HUES48 (cell line): ENCODE measurements around the gene THAP7.

Experiments
- H3K27ac ChIP-seq: one replicate; pipeline ENCODE4 v1.7.0; 2013; ENCODE audit warnings: low read depth, low read length, inconsistent platforms
- H3K27me3 ChIP-seq: 2 replicates; pipeline ENCODE4 v1.6.1; 2013; ENCODE audit warnings: mild to moderate bottlenecking, low read length; ENCODE audit not compliant: control insufficient read depth, insufficient read depth
- H3K36me3 ChIP-seq: 2 replicates; pipeline ENCODE4 v1.6.1; 2013; ENCODE audit warnings: low read length; ENCODE audit not compliant: control insufficient read depth, insufficient read depth
- H3K4me1 ChIP-seq: 2 replicates; pipeline ENCODE4 v1.6.1; 2013; ENCODE audit warnings: mild to moderate bottlenecking, low read length; ENCODE audit not compliant: control insufficient read depth, insufficient read depth
- H3K4me3 ChIP-seq: 2 replicates; pipeline ENCODE4 v1.5.1; 2013; ENCODE audit warnings: mild to moderate bottlenecking, low read depth, low read length
- H3K9ac ChIP-seq: 2 replicates; pipeline ENCODE4 v1.6.1; 2013; ENCODE audit warnings: mild to moderate bottlenecking, low read depth, low read length, moderate library complexity
- H3K9me3 ChIP-seq: 2 replicates; pipeline ENCODE4 v1.6.1; 2013; ENCODE audit warnings: low read length; ENCODE audit not compliant: control insufficient read depth, insufficient read depth

THAP7 gene

GRCh38 chr22:21030621-21031544 lies 29.0 kb upstream of the THAP7 start:
- Histone ChIP-seq H3K36me3 (no peaks in the 10 kb centered on the region), H3K9me3 (no peaks in the 10 kb centered on the region), H3K27ac (no peak overlapping the region), H3K4me3 (no peak overlapping the region), H3K4me1 (peaks cover 5% of the 10 kb centered on the region; the same call in 1 of the 2 replicates), H3K27me3 (peaks cover 34% of the 10 kb centered on the region), H3K9ac (no peak overlapping the region)

DNA sequence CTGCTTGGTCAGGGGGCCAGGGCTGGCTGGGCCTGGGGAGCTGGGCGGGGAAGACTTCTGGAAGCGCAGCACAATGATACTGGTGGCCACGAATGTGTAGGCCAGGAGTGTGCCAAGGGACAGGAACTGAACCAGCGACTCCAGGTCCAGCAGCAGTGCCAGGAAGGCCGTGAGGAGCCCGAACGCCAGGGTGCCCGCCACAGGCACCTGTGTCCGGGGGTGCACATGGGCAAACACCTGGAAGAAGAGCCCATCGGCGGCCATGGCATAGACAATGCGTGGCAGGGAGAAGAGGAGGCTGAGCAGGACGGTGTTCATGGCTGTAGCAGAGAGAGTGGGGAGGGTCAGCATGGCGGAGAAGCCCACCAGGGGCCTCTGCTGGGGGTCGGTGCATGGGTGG lies 28.1 kb upstream of the THAP7 start:
- Histone ChIP-seq H3K36me3 (no peaks in the 10 kb centered on the region), H3K4me3 (no peak overlapping the region), H3K9me3 (no peaks in the 10 kb centered on the region), H3K27ac (no peak overlapping the region), H3K9ac (no peak overlapping the region), H3K4me1 (peaks cover 5% of the 10 kb centered on the region; the same call in 1 of the 2 replicates), H3K27me3 (peaks cover 34% of the 10 kb centered on the region)

DNA sequence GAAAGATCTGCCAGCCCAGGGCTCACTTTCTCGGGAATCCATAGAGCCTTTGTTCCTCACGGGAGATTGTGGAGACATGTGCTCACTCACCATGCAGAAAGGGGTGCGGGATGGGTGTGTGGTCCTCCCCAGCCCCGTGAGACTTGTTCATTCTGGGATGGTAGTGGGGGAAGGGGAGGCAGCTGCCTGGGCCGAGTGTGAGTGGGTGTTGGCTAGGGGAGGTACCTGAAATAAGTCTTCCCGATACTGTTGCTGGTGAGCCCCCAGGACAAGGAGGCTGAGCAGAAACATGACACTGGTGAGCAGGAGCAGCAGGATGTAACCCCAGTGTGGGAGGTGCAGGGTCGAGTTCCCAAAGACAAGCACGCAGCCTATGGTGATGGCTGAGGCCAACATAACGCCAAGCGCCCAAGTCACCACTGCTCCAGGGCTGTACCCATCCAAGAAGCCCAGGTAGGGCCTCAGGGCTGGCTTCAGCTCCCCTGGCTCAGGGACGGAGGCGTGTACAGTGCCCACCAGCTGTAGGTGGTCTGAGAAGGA lies 27.6 kb upstream of the THAP7 start:
- Histone ChIP-seq H3K9me3 (no peaks in the 10 kb centered on the region), H3K4me1 (peaks cover 5% of the 10 kb centered on the region; the same call in 1 of the 2 replicates), H3K4me3 (no peak overlapping the region), H3K9ac (no peak overlapping the region), H3K36me3 (no peaks in the 10 kb centered on the region), H3K27me3 (peaks cover 34% of the 10 kb centered on the region), H3K27ac (no peak overlapping the region)

- Histone ChIP-seq H3K27ac (no peak overlapping the region), H3K9ac (no peak overlapping the region), H3K27me3 (peaks cover 31% of the 10 kb centered on the region)
These were observed 26.6 kb upstream of the THAP7 start for GRCh38 chr22:21028277-21029251.

DNA sequence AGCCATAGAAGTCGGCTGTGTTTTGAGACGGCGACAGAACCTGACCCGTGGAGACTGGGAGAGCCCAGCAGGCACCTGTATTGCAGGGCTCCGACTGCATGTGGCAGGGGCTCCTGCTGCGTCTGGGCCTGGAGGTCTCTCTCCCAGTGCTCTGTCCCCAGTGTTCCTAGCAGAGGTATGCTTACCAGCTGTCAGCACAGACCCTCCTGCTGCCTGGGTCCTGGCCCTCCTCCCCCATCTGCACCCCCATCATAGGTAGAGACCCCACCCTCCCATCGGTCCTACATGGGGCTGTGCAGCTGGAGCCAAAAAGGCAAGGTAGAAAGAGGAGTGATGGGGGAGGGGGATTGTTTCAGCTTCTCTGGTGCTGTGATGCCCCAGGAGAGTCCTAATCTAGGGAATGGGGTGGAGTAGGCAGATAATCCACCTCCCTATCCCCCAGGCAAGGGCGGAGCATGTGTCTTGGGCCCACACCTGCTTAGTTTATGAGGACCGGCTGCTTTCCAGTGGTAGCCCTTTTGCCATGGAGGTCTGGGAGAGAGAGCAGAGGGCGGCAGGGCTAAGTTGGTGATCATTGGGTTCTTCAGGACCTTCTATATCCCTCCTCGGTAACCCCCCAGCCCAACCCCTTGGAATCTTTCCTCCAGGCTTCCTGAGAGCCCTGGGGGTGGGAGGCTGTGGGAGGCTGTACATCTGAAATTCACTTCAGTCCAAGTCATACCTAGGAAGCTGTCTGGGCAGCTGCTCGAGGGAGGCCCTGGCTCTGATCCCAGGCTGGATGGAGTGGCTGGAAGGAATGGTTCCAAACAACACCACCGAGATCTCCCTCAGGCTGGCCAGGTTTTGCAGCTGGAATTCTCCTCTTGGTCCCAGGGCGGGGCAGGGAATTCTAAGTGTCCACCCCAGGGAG lies 25.1 kb upstream of the THAP7 start:
- Histone ChIP-seq H3K9me3 (no peaks in the 10 kb centered on the region), H3K27me3 (peaks cover 16% of the 10 kb centered on the region), H3K27ac (no peak overlapping the region), H3K9ac (no peak overlapping the region), H3K4me1 (no peaks in the 10 kb centered on the region), H3K36me3 (no peaks in the 10 kb centered on the region), H3K4me3 (no peak overlapping the region)

More at GRCh38 chr22:21028277-21029251, 26.6 kb upstream of the THAP7 start:
- peaks cover 5% of the 10 kb centered on the region; the same call in 1 of the 2 replicates for H3K4me1 ChIP-seq
- H3K9me3 ChIP-seq: no peaks in the 10 kb centered on the region
- no peak overlapping the region for H3K4me3 ChIP-seq
- H3K36me3 ChIP-seq: no peaks in the 10 kb centered on the region

GRCh38 chr22:21025763-21026755 lies 24.1 kb upstream of the THAP7 start:
- peaks cover 6% of the 10 kb centered on the region for H3K27me3 ChIP-seq
- no peak overlapping the region for H3K27ac ChIP-seq
- H3K9ac ChIP-seq: no peak overlapping the region
- no peaks in the 10 kb centered on the region for H3K4me1 ChIP-seq
- H3K36me3 ChIP-seq: no peaks in the 10 kb centered on the region
- H3K4me3 ChIP-seq: no peak overlapping the region
- H3K9me3 ChIP-seq: no peaks in the 10 kb centered on the region

- no peaks in the 10 kb centered on the region for H3K27me3 ChIP-seq
- no peak overlapping the region for H3K4me3 ChIP-seq
- H3K9ac ChIP-seq: no peak overlapping the region
These were observed 23.3 kb upstream of the THAP7 start for GRCh38 chr22:21025266-21025665.

DNA sequence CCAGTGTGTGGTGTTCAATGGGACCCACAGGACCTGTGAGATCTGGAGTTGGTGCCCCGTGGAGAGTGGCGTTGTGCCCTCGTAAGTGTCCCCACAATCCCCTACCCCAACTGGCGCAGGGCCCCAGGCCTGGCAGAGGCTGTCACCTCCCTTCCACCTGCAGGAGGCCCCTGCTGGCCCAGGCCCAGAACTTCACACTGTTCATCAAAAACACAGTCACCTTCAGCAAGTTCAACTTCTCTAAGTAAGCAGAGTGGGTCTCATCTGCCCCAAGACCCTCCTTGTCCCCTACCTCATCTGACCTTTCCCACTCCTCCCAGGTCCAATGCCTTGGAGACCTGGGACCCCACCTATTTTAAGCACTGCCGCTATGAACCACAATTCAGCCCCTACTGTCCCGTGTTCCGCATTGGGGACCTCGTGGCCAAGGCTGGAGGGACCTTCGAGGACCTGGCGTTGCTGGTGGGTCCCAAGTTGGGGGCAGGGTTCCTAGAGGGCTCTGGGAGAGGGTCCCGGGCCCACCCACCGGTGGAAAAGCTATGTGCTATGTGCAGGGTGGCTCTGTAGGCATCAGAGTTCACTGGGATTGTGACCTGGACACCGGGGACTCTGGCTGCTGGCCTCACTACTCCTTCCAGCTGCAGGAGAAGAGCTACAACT lies 21.2 kb upstream of the THAP7 start:
- Histone ChIP-seq H3K36me3 (no peaks in the 10 kb centered on the region), H3K27me3 (no peaks in the 10 kb centered on the region), H3K9me3 (no peaks in the 10 kb centered on the region), H3K27ac (no peak overlapping the region), H3K9ac (no peak overlapping the region), H3K4me3 (no peak overlapping the region), H3K4me1 (no peaks in the 10 kb centered on the region)

More at GRCh38 chr22:21025266-21025665, 23.3 kb upstream of the THAP7 start:
- Histone ChIP-seq H3K4me1 (no peaks in the 10 kb centered on the region), H3K36me3 (no peaks in the 10 kb centered on the region), H3K27ac (no peak overlapping the region), H3K9me3 (no peaks in the 10 kb centered on the region)

DNA sequence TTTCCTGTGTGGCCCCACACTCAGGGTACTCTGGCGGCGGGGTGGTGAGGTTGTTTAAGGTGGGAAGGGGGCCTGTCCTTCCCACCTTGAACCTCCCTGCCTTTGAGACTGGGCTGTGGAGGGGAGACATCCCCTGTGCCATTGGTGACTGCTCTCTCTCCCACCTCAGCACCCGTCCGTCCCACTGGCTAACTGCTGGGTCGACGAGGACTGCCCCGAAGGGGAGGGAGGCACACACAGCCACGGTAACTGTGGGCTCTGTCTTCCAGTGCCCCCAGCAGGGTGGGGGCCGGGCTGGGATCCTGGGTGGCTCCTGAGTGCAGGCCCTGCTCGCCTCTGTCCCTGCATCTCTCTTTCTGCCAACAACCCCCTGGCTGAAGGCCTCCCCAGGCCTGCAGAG lies 20.6 kb upstream of the THAP7 start:
- no peaks in the 10 kb centered on the region for H3K27me3 ChIP-seq
- H3K4me3 ChIP-seq: no peak overlapping the region
- H3K36me3 ChIP-seq: no peaks in the 10 kb centered on the region
- H3K9ac ChIP-seq: no peak overlapping the region
- H3K4me1 ChIP-seq: no peaks in the 10 kb centered on the region
- H3K9me3 ChIP-seq: no peaks in the 10 kb centered on the region
- no peak overlapping the region for H3K27ac ChIP-seq
